Stimulated activated naive CD4-positive, alpha-beta T cell (primary cell): ENCODE results near the gene DEPDC5.

Experiments used
- DNase-seq, 6 experiments: peaks; one replicate each; lab custom pipeline; 2025; lab: John Stamatoyannopoulos, UW

The DEPDC5 gene

GRCh38 chr22:31852691-31853421, 99.0 kb downstream of the DEPDC5 start:
- no peak for DNase-seq

- no peak for DNase-seq
Measured at GRCh38 chr22:31853736-31854495, 100.1 kb downstream of the DEPDC5 start.

GRCh38 chr22:31857247-31857646, 103.4 kb downstream of the DEPDC5 start:
- no peak for DNase-seq

- no peak for DNase-seq
Measured at GRCh38 chr22:31861226-31861840, 107.5 kb downstream of the DEPDC5 start.

- no peak for DNase-seq
Measured at GRCh38 chr22:31866918-31867317, 113.1 kb downstream of the DEPDC5 start.

- no peak for DNase-seq
Measured at GRCh38 chr22:31867386-31868153, 113.8 kb downstream of the DEPDC5 start.

GRCh38 chr22:31869739-31870138, 115.9 kb downstream of the DEPDC5 start:
- no peak for DNase-seq

- DNase-seq = no peak
Measured at GRCh38 chr22:31870890-31871289, 117.1 kb downstream of the DEPDC5 start.

- no peak for DNase-seq
Measured at GRCh38 chr22:31871480-31871879, 117.7 kb downstream of the DEPDC5 start.

GRCh38 chr22:31872209-31872608, 118.4 kb downstream of the DEPDC5 start:
- DNase-seq = peak in 1 of 6 experiments; percentile 7

GRCh38 chr22:31874821-31875220, 121.0 kb downstream of the DEPDC5 start:
- no peak for DNase-seq

- DNase-seq = no peak
Measured at GRCh38 chr22:31876156-31876920, 122.5 kb downstream of the DEPDC5 start.

GRCh38 chr22:31879585-31879984, 125.8 kb downstream of the DEPDC5 start:
- DNase-seq = no peak

- DNase-seq = no peak
Measured at GRCh38 chr22:31881200-31881599, 127.4 kb downstream of the DEPDC5 start.

- DNase-seq = no peak
Measured at GRCh38 chr22:31881865-31882264, 128.0 kb downstream of the DEPDC5 start.

- no peak for DNase-seq
Measured at GRCh38 chr22:31882971-31883370, 129.2 kb downstream of the DEPDC5 start.

- no peak for DNase-seq
Measured at GRCh38 chr22:31883989-31884388, 130.2 kb downstream of the DEPDC5 start.

GRCh38 chr22:31891366-31892079, 137.7 kb downstream of the DEPDC5 start:
- no peak for DNase-seq

GRCh38 chr22:31892080-31892433, 138.2 kb downstream of the DEPDC5 start:
- no peak for DNase-seq

- DNase-seq = no peak
Measured at GRCh38 chr22:31893460-31893859, 139.6 kb downstream of the DEPDC5 start.
